ENCODE measurements around the gene SETD3.

- TF ChIP-seq CTCF (optimal IDR thresholded peaks at IDR 0.05 in 1 of 3, IDR thresholded peaks at IDR 0.05 in 1 of 3, conservative IDR thresholded peaks at IDR 0.05 in 1 of 3; ENCODE audit: extremely low read depth in 1 of 3, insufficient read depth in 2 of 3, low read length in 3 of 3) (no peak), EZH2 (IDR thresholded peaks at IDR 0.05; ENCODE audit: low read length) (no peak)
These were observed 29.4 kb upstream of the SETD3 start for GRCh38 chr14:99509871-99510555.

All from keratinocyte (primary cell).